ENCODE results near the gene CDON.

DNA sequence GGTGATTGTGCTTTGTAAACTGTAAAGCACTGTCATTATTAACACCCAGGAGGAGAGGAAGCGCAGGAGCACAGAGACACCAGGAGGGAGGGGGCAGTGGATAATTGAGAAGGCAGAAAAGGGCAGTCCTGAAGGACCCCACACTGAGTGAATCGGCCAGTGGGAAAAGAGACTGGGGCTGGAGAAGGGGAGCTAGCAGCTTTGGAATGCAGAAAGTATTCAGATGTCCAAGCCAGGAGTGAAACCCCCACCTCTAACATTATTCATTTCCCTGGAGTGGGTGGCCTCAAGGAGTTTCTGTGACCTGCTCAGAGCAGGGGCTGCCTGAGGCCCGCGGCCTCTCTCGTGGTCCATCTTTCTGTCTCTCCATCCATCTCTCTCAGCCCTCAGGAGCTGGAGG, 38.0 kb upstream of the CDON start:
- TF ChIP-seq, protein P1, sequence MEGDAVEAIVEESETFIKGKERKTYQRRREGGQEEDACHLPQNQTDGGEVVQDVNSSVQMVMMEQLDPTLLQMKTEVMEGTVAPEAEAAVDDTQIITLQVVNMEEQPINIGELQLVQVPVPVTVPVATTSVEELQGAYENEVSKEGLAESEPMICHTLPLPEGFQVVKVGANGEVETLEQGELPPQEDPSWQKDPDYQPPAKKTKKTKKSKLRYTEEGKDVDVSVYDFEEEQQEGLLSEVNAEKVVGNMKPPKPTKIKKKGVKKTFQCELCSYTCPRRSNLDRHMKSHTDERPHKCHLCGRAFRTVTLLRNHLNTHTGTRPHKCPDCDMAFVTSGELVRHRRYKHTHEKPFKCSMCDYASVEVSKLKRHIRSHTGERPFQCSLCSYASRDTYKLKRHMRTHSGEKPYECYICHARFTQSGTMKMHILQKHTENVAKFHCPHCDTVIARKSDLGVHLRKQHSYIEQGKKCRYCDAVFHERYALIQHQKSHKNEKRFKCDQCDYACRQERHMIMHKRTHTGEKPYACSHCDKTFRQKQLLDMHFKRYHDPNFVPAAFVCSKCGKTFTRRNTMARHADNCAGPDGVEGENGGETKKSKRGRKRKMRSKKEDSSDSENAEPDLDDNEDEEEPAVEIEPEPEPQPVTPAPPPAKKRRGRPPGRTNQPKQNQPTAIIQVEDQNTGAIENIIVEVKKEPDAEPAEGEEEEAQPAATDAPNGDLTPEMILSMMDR (IDR thresholded peaks at IDR 0.05; ENCODE audit: low read length), result no peak
- TF ChIP-seq EZH2 (IDR thresholded peaks at IDR 0.05; ENCODE audit: borderline replicate concordance, low read length), result no peak
